Suprapubic skin (tissue), 4 donors: Measurements from ENCODE around the gene PARD3B. TPM values are rescaled to one million over a fixed set of nuclear protein-coding genes. Genes with fewer than 3 reads are reported as not detected.

Source experiments
- DNase-seq, 2 donors: peaks; one replicate each; pipeline ENCODE4 v3.0.0-alpha.2; 2019; ENCODE audit warnings: low spot score in 2 of 2
- H3K27ac ChIP-seq: fragments of 200-600 bp; sonication (generic); one replicate; pipeline ENCODE4 v1.5.1; 2019
- H3K27me3 ChIP-seq: fragments of 200-600 bp; sonication (generic); one replicate; pipeline ENCODE4 v1.5.1; 2019
- H3K36me3 ChIP-seq: fragments of 200-600 bp; sonication (generic); one replicate; pipeline ENCODE4 v1.5.1; 2019
- H3K4me1 ChIP-seq: fragments of 200-600 bp; sonication (generic); one replicate; pipeline ENCODE4 v1.5.1; 2019
- H3K4me3 ChIP-seq: fragments of 200-600 bp; sonication (generic); one replicate; pipeline ENCODE4 v1.5.1; 2019; ENCODE audit warnings: mild to moderate bottlenecking
- H3K9me3 ChIP-seq: fragments of 200-600 bp; sonication (generic); one replicate; pipeline ENCODE4 v1.5.1; 2019
- EP300 ChIP-seq: sonication (generic); formaldehyde crosslinking; IDR thresholded peaks from one replicate; pipeline ENCODE4 v1.6.1; 2017; ENCODE audit warnings: antibody characterized with exemption
- POLR2A ChIP-seq, 2 donors: fragments of 450-650 bp; IDR thresholded peaks; one replicate each; pipeline ENCODE4 v1.6.1; 2017; ENCODE audit warnings: antibody characterized with exemption in 2 of 2, mild to moderate bottlenecking in 2 of 2, moderate library complexity in 2 of 2
- POLR2AphosphoS5 ChIP-seq, 3 donors: sonication (generic); formaldehyde crosslinking; IDR thresholded peaks; one replicate each; pipeline ENCODE4 v1.6.1; 2017; ENCODE audit warnings: antibody characterized with exemption in 3 of 3
- WGBS: methylation state at CpG from one replicate; pipeline ENCODE4 v1.1.5; 2018; 5-methylcytosine and 5-hydroxymethylcytosine counted together
- total RNA-seq, 4 donors: library from RNA; depleted of rRNA; stranded (reverse); fragments of >200 nt; gene quantifications; one replicate each; pipeline ENCODE4 v1.1.0, GENCODE V29; 2016
- TF ChIP-seq, protein P1 (sequence below), 2 donors: fragments of 200-600 bp in 1 of 2; fragments of 450-650 bp in 1 of 2; sonication (generic) in 1 of 2; IDR thresholded peaks; one replicate each; pipeline ENCODE4 v1.5.1; 2016 to 2019; ENCODE audit warnings: antibody characterized with exemption in 2 of 2, mild to moderate bottlenecking in 1 of 2, moderate library complexity in 1 of 2

Gene PARD3B
- total RNA-seq, 4 donors from 2014 or later = 12.5 to 18.9 (median 15.5) TPM

GRCh38 chr2:205441524-205441923, 896.2 kb downstream of the PARD3B start:
- Histone ChIP-seq H3K4me1 (no peaks in the 10 kb centered on the region), H3K27me3 (no peaks in the 10 kb centered on the region), H3K4me3 (no peak overlapping the region), H3K27ac (no peak overlapping the region), H3K9me3 (no peaks in the 10 kb centered on the region), H3K36me3 (no peaks in the 10 kb centered on the region)
- DNase-seq = no peak
- no peak for TF ChIP-seq POLR2A (IDR thresholded peaks at IDR 0.05)
- no peak for TF ChIP-seq EP300
- TF ChIP-seq, protein P1, sequence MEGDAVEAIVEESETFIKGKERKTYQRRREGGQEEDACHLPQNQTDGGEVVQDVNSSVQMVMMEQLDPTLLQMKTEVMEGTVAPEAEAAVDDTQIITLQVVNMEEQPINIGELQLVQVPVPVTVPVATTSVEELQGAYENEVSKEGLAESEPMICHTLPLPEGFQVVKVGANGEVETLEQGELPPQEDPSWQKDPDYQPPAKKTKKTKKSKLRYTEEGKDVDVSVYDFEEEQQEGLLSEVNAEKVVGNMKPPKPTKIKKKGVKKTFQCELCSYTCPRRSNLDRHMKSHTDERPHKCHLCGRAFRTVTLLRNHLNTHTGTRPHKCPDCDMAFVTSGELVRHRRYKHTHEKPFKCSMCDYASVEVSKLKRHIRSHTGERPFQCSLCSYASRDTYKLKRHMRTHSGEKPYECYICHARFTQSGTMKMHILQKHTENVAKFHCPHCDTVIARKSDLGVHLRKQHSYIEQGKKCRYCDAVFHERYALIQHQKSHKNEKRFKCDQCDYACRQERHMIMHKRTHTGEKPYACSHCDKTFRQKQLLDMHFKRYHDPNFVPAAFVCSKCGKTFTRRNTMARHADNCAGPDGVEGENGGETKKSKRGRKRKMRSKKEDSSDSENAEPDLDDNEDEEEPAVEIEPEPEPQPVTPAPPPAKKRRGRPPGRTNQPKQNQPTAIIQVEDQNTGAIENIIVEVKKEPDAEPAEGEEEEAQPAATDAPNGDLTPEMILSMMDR (IDR thresholded peaks at IDR 0.05) = no peak

- Histone ChIP-seq H3K4me3 (no peak overlapping the region), H3K4me1 (no peaks in the 10 kb centered on the region), H3K9me3 (no peaks in the 10 kb centered on the region), H3K27ac (no peak overlapping the region), H3K36me3 (no peaks in the 10 kb centered on the region), H3K27me3 (no peaks in the 10 kb centered on the region)
- no peak for TF ChIP-seq EP300
- TF ChIP-seq POLR2AphosphoS5 (IDR thresholded peaks at IDR 0.05) = no peak
- TF ChIP-seq, protein P1 (IDR thresholded peaks at IDR 0.05) = no peak
- TF ChIP-seq POLR2A (IDR thresholded peaks at IDR 0.05) = no peak
- no peak for DNase-seq
These were observed 902.9 kb downstream of the PARD3B start for GRCh38 chr2:205448189-205448588.

DNA sequence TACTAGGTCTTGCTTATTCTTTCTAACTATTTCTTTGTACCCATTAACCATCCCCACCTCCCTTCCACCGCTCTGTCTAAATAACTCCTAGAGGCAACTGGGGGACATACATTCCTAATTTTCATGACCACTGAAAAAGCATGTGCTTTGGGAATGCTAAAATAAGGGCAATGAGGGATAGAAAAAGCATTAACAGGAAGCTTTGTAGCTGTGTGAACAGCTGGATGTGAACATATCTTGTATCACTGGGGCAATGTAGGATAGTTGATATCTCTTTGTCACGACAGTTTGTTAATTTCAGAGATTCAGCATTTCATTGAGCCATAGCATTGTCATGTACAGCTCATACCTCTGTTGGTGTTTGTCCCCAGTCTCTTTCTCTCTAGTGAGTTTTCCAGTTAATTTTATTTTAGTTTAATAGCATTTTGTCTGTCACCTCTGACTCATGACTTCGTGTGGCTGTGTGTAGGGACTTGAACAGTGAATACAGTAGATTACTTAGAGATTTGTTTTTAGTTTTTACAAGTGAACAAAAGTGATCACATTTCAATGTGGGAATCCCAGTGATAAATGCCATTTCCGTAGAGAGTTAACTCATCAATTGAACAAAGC, 906.7 kb downstream of the PARD3B start:
- H3K36me3 ChIP-seq = no peaks in the 10 kb centered on the region
- no peaks in the 10 kb centered on the region for H3K4me1 ChIP-seq
- WGBS = 89% methylated on average over 4 of the region's 4 CpGs
- no peak for DNase-seq
- no peaks in the 10 kb centered on the region for H3K9me3 ChIP-seq
- H3K4me3 ChIP-seq = no peak overlapping the region
- TF ChIP-seq, protein P1 (IDR thresholded peaks at IDR 0.05) = no peak
- TF ChIP-seq EP300 (no peak), POLR2A (IDR thresholded peaks at IDR 0.05) (no peak), POLR2AphosphoS5 (IDR thresholded peaks at IDR 0.05) (no peak)
- no peaks in the 10 kb centered on the region for H3K27me3 ChIP-seq
- no peak overlapping the region for H3K27ac ChIP-seq

DNA sequence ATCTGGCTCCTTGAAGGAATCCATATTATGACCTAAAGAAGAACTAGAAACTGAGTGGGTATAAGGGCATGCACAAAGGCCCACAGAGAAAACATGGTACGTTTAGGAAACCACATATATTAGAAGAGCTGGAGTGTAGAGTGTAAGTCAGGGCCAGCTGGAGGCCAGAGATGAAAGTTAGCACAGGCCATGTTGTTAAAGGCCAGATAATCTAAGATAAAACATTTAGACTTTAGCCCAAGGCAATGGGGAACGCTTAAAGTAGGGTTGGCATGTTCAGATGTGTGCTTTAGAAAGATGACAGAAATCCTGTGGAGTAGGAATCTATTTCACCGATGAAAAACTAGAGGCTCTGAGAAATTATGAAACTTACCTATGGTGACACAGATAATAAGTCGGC, 907.9 kb downstream of the PARD3B start:
- H3K36me3 ChIP-seq = no peaks in the 10 kb centered on the region
- no peaks in the 10 kb centered on the region for H3K9me3 ChIP-seq
- H3K27ac ChIP-seq = no peak overlapping the region
- H3K4me1 ChIP-seq = no peaks in the 10 kb centered on the region
- no peaks in the 10 kb centered on the region for H3K27me3 ChIP-seq
- no peak for DNase-seq
- TF ChIP-seq, protein P1 (IDR thresholded peaks at IDR 0.05) = no peak
- TF ChIP-seq POLR2AphosphoS5 (IDR thresholded peaks at IDR 0.05) (no peak), POLR2A (IDR thresholded peaks at IDR 0.05) (no peak), EP300 (no peak)
- WGBS = 60% methylated on average over 4 of the region's 4 CpGs
- no peak overlapping the region for H3K4me3 ChIP-seq

DNA sequence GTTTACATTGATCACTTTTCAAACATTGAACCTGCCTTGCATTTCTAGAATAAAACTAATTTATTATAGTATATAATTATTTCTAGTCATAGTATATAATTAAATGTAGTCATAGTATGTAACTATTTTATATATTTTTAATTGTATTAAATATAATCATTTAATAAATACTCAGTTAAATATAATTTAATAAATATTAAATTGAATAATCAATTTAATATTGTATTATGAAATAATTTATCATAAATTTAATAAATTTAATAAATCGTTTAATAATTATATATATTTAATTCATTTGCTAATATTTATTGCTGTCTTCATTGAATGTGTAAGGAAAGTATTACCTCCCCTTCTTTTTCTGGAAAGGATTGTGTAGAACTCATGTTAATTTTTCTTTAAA, 911.4 kb downstream of the PARD3B start:
- no peaks in the 10 kb centered on the region for H3K4me1 ChIP-seq
- H3K27me3 ChIP-seq = no peaks in the 10 kb centered on the region
- 94% methylated on average over 1 of the region's 1 CpG for WGBS
- TF ChIP-seq EP300 (no peak), POLR2AphosphoS5 (IDR thresholded peaks at IDR 0.05) (no peak), POLR2A (IDR thresholded peaks at IDR 0.05) (no peak)
- TF ChIP-seq, protein P1 (IDR thresholded peaks at IDR 0.05) = no peak
- H3K36me3 ChIP-seq = no peaks in the 10 kb centered on the region
- H3K4me3 ChIP-seq = no peak overlapping the region
- H3K27ac ChIP-seq = no peak overlapping the region
- no peaks in the 10 kb centered on the region for H3K9me3 ChIP-seq
- no peak for DNase-seq
